ENCODE results near the gene FAM170A.

The FAM170A gene, protein sequence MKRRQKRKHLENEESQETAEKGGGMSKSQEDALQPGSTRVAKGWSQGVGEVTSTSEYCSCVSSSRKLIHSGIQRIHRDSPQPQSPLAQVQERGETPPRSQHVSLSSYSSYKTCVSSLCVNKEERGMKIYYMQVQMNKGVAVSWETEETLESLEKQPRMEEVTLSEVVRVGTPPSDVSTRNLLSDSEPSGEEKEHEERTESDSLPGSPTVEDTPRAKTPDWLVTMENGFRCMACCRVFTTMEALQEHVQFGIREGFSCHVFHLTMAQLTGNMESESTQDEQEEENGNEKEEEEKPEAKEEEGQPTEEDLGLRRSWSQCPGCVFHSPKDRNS

DNA sequence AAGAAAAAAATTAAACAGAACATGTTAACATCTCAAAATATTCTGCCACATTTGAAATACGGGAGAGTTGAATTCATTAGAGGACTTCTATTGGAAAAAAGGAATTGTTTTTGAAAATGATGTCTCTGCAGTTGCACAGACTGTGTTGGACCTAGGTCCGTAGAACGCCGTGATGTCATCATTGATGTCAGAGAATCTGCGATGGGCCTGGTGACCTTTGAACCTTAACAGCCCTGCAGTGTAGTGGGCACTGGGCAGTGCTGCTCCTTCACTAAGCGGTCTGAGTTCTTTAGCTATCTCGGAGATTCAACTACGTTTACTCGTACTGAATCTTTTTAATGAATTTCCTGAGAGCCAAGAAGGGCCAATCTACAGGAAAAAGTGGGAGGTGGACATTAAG is at the start of gene FAM170A:
TSS of gene FAM170A (plus strand) at position 220 of the 400 bp plus-strand sequence. CDS start 211 bp downstream, outside the sequence.
- DNase-seq (ENCODE audit: extremely low read depth, low read depth): no peak
- H3K4me3 ChIP-seq (replicated peaks; ENCODE audit: low read depth, low read length): no peak within 1 kb of the TSS
- TF ChIP-seq, protein P1, sequence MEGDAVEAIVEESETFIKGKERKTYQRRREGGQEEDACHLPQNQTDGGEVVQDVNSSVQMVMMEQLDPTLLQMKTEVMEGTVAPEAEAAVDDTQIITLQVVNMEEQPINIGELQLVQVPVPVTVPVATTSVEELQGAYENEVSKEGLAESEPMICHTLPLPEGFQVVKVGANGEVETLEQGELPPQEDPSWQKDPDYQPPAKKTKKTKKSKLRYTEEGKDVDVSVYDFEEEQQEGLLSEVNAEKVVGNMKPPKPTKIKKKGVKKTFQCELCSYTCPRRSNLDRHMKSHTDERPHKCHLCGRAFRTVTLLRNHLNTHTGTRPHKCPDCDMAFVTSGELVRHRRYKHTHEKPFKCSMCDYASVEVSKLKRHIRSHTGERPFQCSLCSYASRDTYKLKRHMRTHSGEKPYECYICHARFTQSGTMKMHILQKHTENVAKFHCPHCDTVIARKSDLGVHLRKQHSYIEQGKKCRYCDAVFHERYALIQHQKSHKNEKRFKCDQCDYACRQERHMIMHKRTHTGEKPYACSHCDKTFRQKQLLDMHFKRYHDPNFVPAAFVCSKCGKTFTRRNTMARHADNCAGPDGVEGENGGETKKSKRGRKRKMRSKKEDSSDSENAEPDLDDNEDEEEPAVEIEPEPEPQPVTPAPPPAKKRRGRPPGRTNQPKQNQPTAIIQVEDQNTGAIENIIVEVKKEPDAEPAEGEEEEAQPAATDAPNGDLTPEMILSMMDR (IDR thresholded peaks at IDR 0.05; ENCODE audit: low read depth, low read length, missing control alignments): no peak

DNA sequence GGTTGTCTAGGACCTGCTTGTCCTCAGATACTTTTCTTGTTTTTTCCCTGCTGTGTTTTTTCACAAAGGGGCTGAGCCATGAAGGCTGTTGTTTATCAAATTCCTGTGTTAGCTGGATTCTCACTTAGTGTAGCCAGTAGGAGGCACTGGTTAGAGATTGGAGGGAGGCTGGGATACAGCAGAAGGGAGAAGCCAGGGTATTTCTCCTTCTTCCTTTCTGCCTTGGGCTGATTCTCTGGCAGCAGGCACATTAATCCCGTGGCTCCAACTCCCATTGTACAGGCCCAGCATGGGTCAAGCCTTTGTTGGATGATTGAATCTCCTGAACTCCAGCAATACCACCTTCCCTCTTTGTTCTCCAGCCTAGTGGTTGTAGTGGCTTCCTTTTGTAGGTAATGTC is 46.4 kb upstream of the FAM170A start:
- no peak for DNase-seq (ENCODE audit: extremely low read depth, low read depth)
- H3K4me3 ChIP-seq (replicated peaks; ENCODE audit: low read depth, low read length): no peak overlapping the region
- TF ChIP-seq, protein P1 (IDR thresholded peaks at IDR 0.05; ENCODE audit: low read depth, low read length, missing control alignments): no peak

DNA sequence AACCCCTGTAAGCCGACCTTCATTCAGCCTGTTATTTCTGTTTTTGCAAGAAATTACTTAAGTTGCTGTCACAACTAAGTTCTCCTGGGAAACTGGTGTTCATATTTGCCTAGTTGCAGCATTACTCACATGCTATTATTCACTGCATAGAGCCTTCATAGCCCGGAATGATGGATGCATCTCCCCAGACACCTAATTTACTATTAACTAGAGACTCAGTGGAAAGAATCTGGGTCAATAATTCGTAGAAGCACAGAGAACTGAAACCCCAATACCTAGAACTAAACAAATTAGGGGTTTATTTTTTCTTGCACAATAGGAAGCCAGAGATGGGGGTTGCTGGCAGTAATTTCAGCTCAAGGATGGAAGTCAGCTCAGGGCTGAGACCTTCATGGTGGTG is 45.7 kb upstream of the FAM170A start:
- TF ChIP-seq, protein P1 (IDR thresholded peaks at IDR 0.05; ENCODE audit: low read depth, low read length, missing control alignments): no peak

DNA sequence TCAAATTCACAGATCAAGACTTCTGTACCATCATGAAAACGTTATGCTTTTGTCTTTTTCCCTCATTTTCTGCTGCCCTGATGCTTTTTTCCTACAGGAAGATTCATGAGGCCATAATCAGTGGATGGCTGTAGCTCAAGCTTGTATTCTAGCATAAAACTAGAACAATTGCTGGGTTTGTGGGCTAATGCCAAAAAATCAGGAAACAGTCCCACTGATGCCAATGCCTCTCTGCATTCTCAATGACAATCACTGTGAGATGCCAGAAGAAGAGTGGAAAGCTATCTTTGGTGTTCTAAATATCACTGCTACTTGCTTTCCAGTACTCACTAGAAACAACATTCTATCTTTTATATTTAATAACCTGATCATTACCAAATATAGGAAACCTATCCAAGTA is 33.3 kb upstream of the FAM170A start:
- no peak overlapping the region for H3K4me3 ChIP-seq (replicated peaks; ENCODE audit: low read depth, low read length)
- TF ChIP-seq, protein P1 (IDR thresholded peaks at IDR 0.05; ENCODE audit: low read depth, low read length, missing control alignments): no peak
- no peak for DNase-seq (ENCODE audit: extremely low read depth, low read depth)

More for the DNA sequence above, 45.7 kb upstream of the FAM170A start:
- H3K4me3 ChIP-seq (replicated peaks; ENCODE audit: low read depth, low read length): no peak overlapping the region
- DNase-seq (ENCODE audit: extremely low read depth, low read depth): no peak

DNA sequence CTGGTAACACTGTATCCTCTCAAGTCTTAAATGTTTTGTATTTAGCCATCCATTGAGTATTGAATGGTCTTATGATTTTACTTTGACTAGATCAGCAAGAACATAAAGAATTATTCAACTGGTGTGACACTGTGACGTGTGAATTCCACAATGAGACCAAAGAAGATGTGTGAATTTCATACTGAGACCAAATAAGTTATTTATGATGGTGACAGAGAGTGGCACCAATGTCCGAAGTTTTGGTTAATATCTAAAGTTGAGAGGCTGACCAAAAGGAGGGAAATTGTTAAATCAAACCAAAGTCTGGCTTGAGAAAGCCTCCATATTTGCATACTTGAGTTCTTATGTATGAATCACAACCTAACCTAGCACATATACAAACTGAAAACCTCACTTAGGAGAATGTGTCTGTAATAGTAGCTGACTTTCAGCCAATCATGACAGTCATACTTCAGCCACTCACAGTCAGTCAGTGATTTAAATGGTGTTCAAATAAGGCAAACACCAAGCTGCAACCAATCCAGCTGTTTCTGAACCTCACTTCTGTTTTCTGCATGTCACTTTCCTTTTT is 31.5 kb upstream of the FAM170A start:
- DNase-seq (ENCODE audit: extremely low read depth, low read depth): no peak
- TF ChIP-seq, protein P1 (IDR thresholded peaks at IDR 0.05; ENCODE audit: low read depth, low read length, missing control alignments): no peak
- no peak overlapping the region for H3K4me3 ChIP-seq (replicated peaks; ENCODE audit: low read depth, low read length)

DNA sequence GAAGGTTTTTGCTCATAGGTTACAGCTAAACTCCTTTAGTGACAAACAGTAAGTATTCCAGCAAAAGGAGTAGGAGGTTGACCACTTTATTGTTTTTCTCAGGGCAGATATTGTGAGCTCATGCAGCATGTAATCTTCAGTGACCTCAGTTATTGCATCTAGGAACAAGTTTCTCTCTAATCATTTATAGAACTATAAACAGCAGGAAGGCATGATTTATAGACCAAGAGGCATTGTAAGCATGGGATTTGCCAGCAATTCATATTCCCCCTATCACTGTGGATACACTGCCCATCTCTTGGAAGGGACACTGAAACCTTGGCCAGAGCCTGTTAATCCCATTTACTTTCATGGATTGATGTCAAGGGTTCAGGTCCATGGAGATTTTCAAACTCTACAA is 15.4 kb upstream of the FAM170A start:
- H3K4me3 ChIP-seq (replicated peaks; ENCODE audit: low read depth, low read length): no peak overlapping the region
- DNase-seq (ENCODE audit: extremely low read depth, low read depth): no peak
- TF ChIP-seq, protein P1 (IDR thresholded peaks at IDR 0.05; ENCODE audit: low read depth, low read length, missing control alignments): no peak
